Measurements from ENCODE around the gene TBX10.

DNA sequence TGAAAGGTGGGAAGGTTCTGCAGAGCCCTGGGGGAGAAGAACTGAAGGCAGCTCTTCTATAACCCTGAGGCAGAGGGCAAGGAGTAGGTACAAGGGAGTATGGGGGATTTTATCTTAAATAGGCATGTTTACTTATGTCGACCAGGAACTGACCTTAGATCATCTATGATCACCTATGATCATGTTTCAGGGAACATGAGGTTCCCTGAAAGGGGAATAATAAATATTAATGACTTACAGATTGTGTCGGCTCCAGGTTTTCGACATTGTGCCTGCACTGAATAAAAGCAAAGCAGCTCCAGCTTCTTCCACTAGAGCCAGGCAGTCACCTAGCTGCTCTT is 46.0 kb downstream of the TBX10 start:
- TF ChIP-seq, protein P1, sequence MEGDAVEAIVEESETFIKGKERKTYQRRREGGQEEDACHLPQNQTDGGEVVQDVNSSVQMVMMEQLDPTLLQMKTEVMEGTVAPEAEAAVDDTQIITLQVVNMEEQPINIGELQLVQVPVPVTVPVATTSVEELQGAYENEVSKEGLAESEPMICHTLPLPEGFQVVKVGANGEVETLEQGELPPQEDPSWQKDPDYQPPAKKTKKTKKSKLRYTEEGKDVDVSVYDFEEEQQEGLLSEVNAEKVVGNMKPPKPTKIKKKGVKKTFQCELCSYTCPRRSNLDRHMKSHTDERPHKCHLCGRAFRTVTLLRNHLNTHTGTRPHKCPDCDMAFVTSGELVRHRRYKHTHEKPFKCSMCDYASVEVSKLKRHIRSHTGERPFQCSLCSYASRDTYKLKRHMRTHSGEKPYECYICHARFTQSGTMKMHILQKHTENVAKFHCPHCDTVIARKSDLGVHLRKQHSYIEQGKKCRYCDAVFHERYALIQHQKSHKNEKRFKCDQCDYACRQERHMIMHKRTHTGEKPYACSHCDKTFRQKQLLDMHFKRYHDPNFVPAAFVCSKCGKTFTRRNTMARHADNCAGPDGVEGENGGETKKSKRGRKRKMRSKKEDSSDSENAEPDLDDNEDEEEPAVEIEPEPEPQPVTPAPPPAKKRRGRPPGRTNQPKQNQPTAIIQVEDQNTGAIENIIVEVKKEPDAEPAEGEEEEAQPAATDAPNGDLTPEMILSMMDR (conservative IDR thresholded peaks at IDR 0.05; ENCODE audit: low read depth, low read length) = no peak
- no peak for TF ChIP-seq EZH2 (IDR thresholded peaks at IDR 0.05; ENCODE audit: borderline replicate concordance, low read depth, low read length, poor library complexity, severe bottlenecking)

Measured in A673 (cell line).